ENCODE measurements around the gene NLRP2B.
"Not testable (repeated sequence)": the region's sequence is repeated elsewhere in the genome, so short reads cannot be mapped to it uniquely, and the experiment has no call there.

Gene NLRP2B

GRCh38 chrX:57680160-57680559 lies at the start of gene NLRP2B:
TSS of gene NLRP2B (minus strand) at chrX:57680260.
- no peak for DNase-seq (ENCODE audit: low read depth)

GRCh38 chrX:57725995-57726394 lies 45.9 kb upstream of the NLRP2B start:
- not testable (repeated sequence) for DNase-seq (ENCODE audit: low read depth)

- DNase-seq (ENCODE audit: low read depth): no peak
Measured at GRCh38 chrX:57681341-57681740, 1.3 kb upstream of the NLRP2B start.

DNA sequence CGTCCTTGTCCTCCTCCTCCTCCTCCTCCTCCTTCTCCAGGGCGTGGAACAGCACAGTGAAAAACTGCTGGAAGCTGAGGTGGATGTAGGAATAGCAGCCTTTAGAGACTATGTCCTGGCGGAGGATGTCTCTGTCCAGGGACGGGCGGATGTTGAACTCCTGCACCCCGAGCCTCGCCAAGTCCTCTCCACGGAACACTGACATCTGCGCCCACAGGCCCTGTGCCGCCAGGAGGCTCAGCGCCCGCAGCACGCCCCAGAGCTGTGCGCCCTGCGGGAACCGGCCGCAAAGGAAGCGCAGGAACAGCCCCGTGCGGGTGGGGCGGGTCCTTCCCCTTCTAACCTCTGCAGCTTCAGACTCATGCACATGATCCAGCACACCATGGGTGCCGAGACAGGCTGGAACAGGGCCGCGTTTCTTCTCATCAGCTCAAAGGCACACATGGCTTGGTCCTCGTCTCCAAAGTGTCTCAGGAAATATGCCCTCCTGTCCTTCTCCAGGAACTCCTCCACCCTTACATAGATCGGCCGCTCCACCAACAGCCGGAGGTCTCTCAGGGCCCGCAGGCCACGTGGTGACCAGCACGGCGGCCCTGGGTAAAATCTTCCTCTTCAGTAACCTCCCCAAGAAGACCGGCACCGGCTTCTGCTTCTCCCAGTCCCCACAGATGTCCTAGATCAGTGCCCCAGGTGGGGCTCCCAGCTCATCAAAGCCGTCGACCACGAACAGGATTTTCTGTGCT lies 1.2 kb downstream of the NLRP2B start:
- DNase-seq (ENCODE audit: low read depth): no peak

GRCh38 chrX:57677132-57677858 lies 2.8 kb downstream of the NLRP2B start:
- DNase-seq (ENCODE audit: low read depth): no peak

DNA sequence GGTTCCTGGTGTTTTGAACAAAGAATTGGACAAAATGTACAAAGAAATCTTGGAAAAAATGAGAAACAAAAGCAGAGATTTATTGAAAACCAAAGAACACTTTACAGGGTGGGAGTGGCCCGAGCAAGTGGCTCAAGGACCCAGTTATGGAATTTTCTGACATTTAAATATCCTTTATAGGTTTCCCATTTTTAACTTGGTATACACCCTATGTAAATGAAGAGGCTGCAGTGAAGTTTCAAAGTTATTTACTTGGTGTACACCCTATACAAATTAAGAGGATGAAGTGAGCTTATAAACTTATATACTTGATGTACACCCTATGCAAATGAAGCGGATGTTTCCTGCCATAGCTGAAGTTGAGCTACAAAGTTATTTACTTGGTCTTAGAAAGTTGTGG lies 4.7 kb downstream of the NLRP2B start:
- DNase-seq (ENCODE audit: low read depth): no peak

GRCh38 chrX:57674861-57675260 lies 5.2 kb downstream of the NLRP2B start:
- no peak for DNase-seq (ENCODE audit: low read depth)

- DNase-seq (ENCODE audit: low read depth): no peak
Measured at GRCh38 chrX:57669961-57670360, 10.1 kb downstream of the NLRP2B start.

- no peak for DNase-seq (ENCODE audit: low read depth)
Measured at GRCh38 chrX:57667010-57667409, 13.1 kb downstream of the NLRP2B start.

DNA sequence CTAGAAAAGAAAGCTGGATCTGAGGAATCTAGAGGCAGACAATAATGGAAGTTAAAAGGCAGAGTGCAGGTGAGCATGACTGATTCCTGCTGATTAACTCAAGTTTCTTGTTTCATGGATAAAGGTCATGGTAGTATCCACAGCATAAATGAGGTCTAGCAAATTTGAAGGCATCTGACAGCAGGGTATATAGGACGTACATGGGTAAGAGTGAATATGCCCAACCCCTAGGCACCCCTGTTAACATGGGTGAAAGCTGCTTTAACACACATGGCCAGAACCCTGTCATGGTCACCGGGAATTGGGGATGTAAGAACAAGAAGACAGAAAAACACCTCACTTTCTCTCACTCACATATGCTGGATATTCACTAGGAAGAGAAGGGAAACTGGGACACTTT lies 25.0 kb downstream of the NLRP2B start:
- DNase-seq (ENCODE audit: low read depth): no peak

DNA sequence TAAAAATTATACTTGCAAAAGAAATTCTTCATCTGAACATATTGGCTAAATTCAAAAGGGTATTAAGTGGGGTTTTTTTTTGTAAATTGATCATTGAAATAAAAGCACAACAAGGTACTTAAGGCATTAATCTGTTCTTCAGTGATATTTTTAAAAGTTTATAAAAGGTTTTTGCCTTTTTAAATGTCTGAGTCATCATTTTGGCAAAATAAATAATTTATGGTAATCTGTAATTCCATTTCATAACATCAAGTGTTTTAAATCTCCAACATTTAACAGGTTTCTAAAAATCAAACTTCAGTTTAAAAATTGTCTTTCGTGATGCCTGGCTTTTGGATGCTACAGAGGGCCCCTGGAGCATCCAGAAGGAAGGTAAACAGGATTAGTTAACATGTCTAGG lies 27.4 kb downstream of the NLRP2B start:
- no peak for DNase-seq (ENCODE audit: low read depth)

- no peak for DNase-seq (ENCODE audit: low read depth)
Measured at GRCh38 chrX:57651169-57651919, 28.7 kb downstream of the NLRP2B start.

DNA sequence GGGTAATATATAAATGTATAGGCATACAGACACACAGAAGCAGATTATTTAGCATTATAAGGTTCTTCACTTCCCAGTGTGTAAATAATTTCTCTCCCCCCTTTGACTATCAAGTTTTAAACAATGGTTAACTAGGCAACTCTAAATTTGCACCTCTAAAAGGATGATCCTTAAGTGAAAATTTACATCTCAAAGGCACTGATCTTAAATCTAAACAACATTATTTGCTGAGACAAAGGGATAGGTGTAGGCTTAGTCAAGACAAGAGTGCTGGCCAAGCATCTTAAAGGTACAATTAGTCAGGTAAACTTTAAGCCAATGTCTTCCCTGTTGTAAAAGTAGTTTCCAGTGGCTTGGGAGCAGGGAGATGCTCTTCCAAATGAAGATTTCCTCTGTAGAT lies 33.0 kb downstream of the NLRP2B start:
- DNase-seq (ENCODE audit: low read depth): no peak

- no peak for DNase-seq (ENCODE audit: low read depth)
Measured at GRCh38 chrX:57643698-57644097, 36.4 kb downstream of the NLRP2B start.

DNA sequence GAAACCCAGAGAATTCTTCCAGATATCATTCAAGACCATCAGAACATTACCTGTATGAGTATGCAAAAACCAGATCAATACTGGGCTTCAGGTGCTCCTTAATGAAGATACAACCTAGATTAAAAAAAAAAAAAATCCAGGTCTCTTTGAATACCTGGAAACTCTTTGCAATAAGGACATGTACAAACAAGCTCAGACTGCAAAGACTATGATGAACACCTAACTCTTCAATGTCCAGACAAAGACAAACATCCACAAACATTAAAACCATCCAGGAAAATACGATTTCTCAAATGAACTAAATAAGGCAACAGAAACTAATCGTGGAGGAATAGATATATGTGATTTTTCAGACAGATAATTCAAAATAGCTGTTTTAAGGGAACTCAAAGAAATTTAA lies 38.7 kb downstream of the NLRP2B start:
- no peak for DNase-seq (ENCODE audit: low read depth)

GRCh38 chrX:57640674-57641016 lies 39.4 kb downstream of the NLRP2B start:
- DNase-seq (ENCODE audit: low read depth): no peak

- DNase-seq (ENCODE audit: low read depth): not testable (repeated sequence)
Measured at GRCh38 chrX:57629438-57629837, 50.6 kb downstream of the NLRP2B start.

Measured in fibroblast of the conjunctiva (primary cell).